HG03520 (cell line): ENCODE results near the gene TAF4B.
"Not testable (repeated sequence)": the region's sequence is repeated elsewhere in the genome, so short reads cannot be mapped to it uniquely, and the experiment has no call there.

Experiments used
- ATAC-seq: cut with Tn5 transposase; IDR thresholded peaks from one replicate; pipeline ENCODE4 v1.9.1; 2021; ENCODE audit warnings: mild to moderate bottlenecking, moderate library complexity; ENCODE audit not compliant: unreplicated experiment

The TAF4B gene

DNA sequence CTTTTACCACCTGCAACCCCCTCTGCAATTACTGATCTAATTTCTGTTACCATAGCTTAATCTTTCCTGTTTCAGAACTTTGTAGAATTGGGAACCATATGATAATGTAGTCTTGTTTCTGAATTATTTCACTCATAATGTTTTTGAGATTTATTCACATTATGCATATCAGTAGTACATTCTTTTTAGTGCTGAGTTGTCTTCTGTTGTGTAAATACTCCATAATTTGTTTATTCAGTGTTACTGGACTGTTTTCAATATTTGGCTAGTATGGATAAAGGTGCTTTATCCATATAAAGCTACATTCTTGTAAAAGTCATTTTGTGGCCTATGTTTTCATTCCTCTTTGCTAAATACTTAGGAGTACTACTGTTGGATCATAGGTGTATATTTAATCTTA, 152.5 kb downstream of the TAF4B start:
- ATAC-seq: no peak

DNA sequence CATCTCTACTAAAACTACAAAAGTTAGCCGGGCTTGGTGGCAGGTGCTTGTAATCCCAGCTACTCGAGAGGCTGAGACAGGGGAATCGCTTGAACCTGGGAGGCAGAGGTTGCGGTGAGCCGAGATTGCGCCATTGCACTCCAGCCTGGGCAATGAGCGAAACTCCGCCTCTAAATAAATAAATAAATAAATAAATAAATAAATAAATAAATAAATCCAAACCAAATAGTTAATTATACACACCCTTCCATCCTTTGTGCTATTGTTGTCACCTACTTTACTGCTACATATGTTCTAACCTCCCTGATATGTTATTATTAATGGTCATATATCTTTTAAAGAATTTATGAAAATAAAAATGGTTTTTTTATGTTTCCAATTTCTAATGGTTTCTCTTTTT, 155.3 kb downstream of the TAF4B start:
- ATAC-seq: not testable (repeated sequence)

DNA sequence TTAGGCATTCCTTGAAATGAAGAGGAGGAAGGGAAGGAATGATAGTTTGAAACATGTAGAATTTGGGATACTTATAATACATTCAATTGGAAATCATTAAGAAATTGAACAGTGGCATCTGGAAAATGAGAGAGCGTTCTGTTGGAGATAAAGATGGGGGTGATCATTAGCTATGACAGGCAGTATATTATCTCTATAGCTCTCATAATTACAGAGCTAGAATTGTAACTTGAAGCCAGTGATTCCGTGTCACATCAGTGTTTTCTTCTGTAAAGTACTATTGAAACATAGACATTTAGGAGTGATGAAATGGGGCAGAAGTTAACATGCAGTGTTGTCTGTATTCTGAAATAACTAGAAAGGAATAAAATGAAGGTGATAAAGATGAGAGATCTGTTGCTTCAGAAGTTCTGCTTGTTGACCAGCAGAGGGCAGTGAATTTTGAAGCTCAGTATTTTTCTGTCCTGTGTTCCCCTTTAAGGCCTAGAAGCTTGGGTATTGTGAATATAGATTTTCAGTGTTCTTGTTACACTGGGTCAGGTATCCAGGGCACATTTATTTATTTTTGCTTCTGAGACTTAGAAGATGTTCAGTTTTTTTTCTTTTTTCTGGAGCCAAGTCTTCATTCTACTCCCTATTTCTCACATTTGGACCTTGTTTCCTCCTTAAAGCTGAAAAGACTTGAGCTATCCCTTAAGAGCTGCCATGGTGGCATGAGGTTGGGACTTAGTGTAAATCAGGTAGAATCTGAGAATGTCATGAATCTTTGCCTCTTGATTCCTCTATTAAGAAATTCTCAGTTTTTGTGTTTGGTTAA, 157.4 kb downstream of the TAF4B start:
- peak; percentile 85 for ATAC-seq

DNA sequence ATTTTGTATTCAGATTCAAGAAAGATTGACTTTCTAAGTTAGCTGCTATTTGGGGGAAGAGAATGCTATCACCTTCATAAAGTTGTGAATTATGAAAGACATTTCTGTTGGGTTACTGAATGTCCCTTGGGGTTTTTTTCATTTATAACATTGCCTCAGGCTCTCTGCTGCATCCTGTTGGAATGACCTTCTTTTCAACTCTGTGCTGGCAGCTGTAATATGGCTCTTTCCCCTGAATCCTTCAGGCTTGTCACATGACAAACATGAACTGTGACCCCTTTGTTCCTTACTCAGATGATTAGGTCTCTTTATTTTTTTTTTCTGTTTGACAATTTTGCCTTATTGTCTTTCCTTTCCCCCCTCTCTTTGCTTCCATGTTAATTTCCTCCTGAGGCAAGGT, 159.8 kb downstream of the TAF4B start:
- no peak for ATAC-seq

DNA sequence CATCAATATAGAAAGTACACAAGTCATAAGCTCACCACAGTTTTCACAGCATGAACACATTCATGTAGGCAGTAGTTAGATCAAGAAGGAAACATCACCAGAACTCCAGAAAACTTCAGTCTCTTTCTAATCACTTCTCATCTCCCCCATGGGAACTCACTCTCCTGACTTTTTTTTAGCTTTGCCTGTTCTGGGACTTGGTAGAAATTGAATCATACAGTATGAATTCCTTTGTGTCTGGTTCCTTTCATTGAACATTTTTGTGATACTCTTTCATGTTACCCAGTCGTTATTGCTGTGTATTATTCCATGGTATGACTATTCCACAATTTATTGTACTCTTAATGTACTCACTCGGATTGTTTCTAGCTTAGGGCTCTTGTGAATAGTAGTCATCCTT, 160.2 kb downstream of the TAF4B start:
- ATAC-seq: no peak

DNA sequence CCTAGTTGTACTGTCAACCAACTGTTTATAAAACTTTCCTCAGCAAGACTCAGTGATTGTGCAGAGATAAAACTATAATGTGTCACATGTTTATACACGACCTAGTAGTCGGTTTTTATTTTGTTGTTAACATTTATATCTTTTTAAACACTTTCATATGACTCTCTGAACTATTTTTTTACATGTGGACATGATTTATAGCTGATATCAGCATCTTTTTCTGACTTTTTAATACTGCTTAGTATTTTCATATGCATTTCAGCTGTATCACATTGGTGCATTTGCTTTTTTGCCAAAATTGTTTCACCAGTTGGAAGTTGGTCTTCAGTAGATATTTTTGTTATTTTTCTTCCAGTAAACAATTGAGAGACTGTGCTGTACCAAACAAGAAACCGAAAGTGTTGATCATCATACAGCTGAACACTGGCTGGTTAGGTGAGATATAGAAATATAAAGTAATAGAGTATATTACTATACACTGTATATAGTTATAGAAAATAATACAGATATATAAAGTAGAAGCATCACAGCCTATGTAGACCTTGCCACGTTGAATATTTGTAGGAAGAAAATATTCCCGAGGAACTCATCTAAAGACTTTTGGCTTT, 167.9 kb downstream of the TAF4B start:
- ATAC-seq: no peak

DNA sequence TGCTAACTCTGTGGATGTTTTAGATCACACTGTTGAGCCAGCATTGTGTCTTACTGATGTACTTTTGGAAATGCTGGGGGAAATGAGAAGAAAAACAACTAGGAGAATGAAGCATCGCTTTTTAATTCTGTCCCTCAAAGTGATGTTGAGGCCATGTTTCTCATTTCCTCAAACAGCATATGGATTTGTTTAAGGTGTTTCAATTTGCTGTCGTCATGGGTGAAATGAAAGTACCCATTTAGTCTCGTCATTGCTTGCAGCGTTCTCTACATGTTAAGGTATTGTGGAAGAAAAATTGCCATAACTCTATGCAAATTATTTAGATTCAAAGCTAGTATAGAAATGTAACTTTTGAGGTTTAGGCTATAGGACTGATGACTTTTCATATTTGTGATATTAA, 170.8 kb downstream of the TAF4B start:
- ATAC-seq: peak; percentile 42

DNA sequence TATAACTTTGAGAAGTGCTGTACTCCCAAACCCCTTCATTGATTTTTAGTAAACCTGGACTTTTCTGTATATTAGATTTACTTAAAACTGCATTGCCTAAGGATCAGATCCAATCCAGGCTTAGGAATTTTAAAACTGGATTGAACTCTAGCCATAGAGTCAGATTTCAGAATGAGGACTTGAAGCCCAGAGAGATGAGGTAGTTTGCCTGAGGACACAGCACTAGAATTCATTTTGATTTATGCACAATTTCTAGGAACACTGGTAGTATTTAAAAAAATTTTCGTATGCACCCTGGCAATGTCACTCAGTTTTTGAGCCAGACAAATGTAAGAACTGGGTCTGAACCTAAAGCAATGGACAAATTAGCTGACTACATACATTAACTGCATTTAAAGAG, 177.2 kb downstream of the TAF4B start:
- no peak for ATAC-seq

DNA sequence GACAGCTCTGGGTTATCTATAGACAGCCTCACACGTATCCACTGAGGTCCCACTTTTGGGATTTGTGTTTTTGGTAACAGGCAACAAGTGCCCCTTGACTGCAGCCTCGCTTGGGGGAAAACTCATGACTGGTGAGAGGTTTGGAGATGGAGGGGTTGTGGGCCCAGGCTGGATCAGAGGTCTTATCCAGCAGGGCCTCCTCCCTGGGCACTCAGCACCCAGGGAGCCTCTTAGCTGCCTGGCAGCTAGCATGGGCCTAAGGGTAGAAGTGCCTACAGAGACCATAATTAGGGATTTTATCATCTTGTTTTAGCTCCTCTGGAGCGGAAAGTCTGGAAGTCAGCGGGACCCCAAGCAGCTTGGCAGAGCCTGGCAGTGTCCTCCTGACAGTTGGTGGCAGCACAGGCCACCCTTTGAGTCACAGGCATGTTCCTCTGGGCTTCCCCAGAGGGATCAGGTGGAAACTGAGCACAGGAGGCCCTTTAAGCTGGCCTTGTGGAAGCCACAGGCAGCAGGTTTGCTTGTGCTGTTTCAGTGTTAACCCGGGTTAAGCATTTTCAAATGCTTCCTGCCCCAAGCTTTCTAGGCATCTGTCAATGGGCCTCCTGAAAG, 179.1 kb downstream of the TAF4B start:
- peak; percentile 56 for ATAC-seq

DNA sequence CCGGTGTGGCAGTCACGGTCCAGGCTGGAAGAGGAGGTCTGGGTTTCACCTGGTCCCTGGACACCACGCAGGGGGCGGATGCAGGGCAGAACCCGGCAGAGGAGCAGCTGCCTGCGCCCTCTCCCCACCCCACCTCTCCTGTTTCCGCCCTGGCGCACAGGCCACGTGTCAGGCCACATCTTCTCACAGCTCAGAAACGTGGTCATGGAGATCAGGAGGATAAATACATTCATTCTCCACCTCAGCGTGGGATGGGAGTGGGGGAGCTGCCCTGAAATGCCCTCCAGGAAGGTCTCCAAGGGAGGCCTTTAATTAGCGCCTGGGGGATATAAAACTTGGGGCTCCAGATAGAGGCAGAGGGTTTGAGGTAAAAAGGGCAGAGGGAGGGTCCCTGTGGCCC, 180.1 kb downstream of the TAF4B start:
- ATAC-seq: no peak

DNA sequence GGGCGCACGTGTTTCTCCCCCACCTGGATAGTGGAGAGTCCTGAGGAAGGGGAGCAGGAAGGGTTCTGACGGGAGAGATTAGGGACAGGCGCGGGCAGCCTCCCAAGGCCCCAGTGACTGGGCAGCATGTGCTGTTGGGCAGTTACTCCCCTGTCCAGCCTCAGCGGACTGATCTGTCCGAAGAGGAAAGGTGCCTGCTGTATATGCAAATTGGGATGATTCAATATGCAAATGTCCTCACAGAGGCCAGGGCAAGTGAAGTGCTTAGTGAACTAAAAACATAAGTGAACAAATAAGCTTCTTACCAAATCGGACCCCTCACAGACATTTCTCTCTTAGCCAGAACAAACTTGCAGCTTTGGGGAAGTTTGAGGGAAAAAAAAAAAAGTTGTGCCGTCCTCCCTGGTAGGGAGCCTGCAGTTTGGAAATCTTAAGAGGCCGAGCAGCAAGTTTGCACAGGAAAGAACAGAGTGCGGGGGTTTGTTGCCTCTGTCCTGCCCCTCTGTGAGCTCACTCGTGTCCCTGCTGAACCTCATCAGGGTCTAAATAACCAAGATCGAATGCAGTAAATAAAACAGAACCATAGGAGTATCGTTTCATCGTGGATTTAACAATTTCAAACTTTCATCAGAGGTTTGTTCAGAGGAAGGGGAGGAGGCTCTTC, 180.7 kb downstream of the TAF4B start:
- ATAC-seq: no peak

DNA sequence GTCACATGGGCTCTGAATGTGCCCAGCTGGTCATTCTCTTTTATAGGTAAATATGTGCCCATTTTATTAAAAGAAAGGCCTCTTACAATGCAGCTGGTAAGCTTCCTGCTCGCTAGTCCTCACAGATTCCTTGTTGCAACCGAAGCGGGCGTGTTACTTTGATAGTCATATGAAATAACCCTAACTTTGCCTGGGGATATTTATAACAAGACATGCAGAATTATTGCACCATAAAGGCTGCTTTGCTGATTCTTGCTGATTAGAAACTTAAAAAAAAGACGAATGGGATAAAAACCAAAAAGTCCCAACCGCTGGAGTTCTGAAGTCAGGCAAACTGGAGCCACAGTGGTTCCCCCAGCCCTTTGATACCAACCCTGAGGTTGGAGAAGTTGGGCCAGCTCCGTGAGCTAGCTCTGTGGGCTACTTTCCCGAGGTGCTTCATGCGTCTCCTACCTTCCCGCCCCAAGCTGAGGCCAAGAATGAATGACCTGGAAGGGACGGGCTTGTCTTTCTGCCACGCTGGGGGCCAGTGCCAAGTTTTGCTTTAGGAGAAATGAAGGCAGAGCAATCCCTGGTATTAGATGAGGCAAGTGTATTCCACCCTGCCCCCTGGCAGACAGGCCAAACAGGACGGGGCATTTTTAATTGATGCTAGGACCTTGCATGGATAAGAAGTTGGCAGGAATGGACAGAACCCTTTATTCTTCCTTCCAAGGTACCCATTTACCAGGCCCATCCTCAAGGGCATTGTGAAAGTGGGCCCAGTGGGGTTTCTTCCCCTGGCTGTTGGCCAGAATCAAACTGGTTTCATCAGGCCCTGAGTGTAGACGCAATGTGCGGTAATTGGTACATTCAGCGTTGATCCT, 181.7 kb downstream of the TAF4B start:
- no peak for ATAC-seq

DNA sequence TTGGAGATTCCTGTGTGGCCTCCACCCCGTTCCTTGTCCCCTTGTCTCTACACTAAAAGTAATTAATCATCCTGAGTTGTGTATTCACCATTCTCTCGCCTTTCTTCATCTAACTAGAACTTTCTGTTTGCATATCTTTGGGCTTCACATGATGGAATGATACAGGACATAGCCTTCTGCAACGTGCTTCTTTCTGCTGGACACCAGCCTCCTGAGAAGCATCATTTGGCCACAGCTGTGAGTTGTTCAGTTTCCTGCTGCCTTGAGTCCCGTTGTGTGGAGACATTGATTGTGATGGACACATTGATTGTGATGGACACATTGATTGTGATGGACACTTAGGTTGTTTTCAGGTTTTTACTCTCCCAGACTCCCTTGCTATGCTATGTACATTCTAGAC, 182.8 kb downstream of the TAF4B start:
- no peak for ATAC-seq

DNA sequence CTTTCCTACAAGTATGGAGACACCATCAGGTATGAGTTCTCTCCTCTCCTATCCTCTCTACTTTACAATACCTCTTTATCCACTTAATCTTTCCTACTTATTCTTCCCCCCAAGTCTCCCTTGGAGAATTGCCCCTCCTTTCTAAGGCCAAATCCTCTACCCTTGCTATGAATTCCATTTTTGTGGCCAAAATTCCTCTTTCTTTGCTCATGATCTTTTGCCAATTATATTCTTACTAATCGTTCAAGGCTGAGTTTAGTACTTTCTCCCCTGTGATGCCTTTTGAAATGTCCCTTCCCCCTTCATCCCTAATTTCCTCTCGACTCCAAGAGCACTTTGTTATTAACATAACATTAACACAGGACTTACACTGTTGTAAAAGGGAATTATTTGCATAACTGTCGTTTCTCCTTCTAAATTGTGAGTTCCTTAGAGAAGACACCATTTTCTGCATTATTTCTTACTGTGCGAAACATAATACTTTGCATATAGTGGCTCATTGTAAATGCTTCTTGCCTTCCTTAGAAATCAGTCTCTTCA, 188.7 kb downstream of the TAF4B start:
- ATAC-seq: no peak

DNA sequence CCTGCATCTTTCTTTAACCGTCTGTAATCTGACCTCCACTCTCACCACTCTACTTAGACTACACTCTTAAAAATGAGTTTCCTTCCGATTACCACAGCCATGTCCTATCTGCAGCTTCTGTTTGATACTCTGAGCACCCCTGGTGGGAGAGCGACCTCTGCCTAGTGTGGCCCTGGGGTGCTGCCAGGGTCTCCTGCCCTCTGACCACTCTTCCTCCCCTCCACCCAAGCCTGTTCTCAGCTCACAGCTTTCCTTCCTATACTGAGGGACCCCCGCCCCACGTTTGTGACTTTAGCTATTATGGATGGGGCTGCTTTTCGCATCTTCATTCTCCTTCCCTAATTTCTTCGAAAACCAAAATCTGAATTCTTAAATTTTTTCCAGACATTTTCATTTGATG, 189.4 kb downstream of the TAF4B start:
- ATAC-seq: no peak

DNA sequence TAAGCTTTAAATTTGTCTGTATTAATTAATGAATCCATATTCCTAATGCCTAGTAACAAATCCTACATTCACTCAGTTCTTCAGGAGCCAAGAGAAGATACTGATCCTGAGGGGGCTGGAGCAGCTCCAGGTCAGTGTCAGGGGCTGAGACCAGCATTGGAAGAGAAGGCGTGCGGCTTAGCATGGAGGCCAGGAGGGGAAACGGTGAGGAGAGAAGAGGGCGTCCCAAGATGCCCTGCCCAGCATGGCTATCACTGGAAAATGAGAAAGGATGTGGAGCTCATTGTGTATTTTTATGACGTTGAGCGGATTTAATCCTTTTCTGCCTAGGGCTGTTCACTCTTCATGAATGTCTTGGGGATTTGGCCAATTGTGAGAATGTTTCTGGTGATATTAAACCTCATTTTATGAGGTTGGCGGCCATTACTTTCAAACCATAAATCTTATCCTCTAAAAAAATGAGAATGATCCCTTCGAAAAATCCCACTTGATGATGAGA, 190.5 kb downstream of the TAF4B start:
- no peak for ATAC-seq

DNA sequence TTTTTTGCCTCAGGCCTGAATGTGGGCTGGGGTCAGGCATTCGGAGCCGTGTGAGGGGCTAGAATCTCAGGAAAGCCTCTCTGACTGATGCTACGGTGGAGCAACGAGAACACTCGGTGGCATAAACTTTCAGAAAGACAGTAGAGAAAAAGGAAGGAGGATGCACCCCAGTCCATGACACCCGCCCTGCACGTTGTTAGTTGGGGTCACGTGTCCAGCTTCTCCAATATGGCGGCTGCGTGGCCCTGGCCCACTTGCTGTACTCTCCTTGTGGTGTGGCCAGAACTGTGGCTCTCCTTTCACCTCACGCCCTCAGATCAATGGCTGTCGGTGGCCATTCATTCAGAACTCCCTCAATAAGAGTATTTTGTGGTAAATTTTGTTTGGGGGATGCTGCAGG, 190.9 kb downstream of the TAF4B start:
- ATAC-seq: no peak

DNA sequence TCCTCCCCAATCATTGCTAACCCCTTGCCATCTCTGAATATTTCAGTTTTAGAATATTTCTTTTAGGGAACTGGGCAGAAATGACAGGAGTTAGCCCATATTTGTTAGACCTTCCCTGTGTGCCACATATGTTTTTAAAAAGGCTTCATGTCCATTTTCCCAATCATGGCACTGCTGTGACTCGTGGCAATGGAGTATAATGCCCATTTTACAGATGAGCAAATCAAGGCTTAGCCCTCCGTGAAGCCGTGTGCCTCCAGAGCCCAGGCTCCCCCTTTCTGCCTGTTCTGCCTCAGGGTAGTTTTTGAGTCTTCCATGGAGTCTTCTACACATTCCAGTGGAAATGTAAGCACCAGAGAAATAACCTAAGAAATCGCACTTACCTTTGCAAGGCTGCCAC, 192.0 kb downstream of the TAF4B start:
- ATAC-seq: no peak

DNA sequence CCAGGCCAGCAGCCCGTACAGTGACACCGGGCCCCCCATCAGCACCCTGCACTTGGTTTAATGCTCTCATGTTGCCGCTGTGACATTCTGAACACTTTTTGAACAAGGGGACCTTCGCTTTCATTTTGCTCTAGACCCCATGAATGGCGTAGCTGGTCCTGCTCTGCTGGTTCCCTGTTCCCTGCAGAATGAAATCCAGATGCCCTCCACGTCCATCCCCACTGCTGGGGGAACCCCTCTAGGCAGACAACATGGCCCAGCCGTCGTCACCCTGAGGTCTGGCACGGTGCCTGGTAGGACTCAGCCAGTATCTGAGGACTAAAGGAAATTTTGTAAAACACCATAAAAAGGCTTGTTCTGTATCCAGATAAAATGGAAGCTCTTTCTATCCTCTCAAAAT, 193.5 kb downstream of the TAF4B start:
- ATAC-seq: no peak

DNA sequence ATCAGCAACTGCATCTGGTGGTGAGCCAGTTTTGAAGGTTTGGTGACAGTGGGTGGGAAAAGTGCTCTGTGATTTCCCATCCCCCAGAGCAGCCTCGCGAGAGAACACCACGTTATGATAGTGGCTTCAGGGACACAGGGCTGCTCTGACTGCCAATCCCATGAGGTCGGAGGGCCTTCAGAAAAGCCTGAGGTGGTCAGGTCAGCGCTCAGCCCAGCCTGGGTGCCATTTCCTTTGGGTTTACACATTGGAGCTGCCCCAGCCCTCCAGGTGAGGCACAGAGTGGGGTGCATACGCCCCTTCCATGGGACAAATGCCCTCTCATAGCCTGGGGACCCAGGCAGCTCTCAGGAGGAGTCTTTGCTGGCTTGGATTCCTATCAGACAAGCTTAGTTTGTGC, 195.3 kb downstream of the TAF4B start:
- no peak for ATAC-seq
